Neuronal stem cell (in vitro differentiated cells): ENCODE data around the gene ELMO1.

Source experiments
- DNase-seq: peaks from one replicate; pipeline ENCODE4 v3.0.0-alpha.2; 2013; ENCODE audit warnings: low spot score
- H2AFZ ChIP-seq: one replicate; pipeline ENCODE4 v1.6.1; 2013; ENCODE audit warnings: mild to moderate bottlenecking, low read length, inconsistent platforms
- H2AK5ac ChIP-seq: 2 replicates; pipeline ENCODE4 v1.6.1; 2013; ENCODE audit warnings: low read depth, mild to moderate bottlenecking, inconsistent platforms, low read length, moderate library complexity, mixed read lengths
- H2BK120ac ChIP-seq: 2 replicates; pipeline ENCODE4 v1.6.1; 2013; ENCODE audit warnings: low read depth, mild to moderate bottlenecking, inconsistent platforms, low read length, moderate library complexity, mixed read lengths
- H2BK12ac ChIP-seq: one replicate; pipeline ENCODE4 v1.6.1; 2013; ENCODE audit warnings: low read length, inconsistent platforms
- H2BK15ac ChIP-seq: 2 replicates; pipeline ENCODE4 v1.6.1; 2013; ENCODE audit warnings: mild to moderate bottlenecking, low read length, inconsistent platforms, mixed read lengths
- H2BK5ac ChIP-seq: one replicate; pipeline ENCODE4 v1.6.1; 2013; ENCODE audit warnings: inconsistent platforms, mild to moderate bottlenecking, low read length, moderate library complexity
- H3K14ac ChIP-seq: one replicate; pipeline ENCODE4 v1.6.1; 2013; ENCODE audit warnings: low read length, inconsistent platforms
- H3K18ac ChIP-seq: 2 replicates; pipeline ENCODE4 v1.6.1; 2013; ENCODE audit warnings: low read length, inconsistent platforms
- H3K23ac ChIP-seq: 2 replicates; pipeline ENCODE4 v1.6.1; 2013; ENCODE audit warnings: low read depth, mild to moderate bottlenecking, mixed read lengths, low read length, inconsistent platforms; ENCODE audit not compliant: poor library complexity
- H3K27ac ChIP-seq: replicated peaks from 3 replicates; pipeline ENCODE4 v1.5.1; 2013; ENCODE audit warnings: low read length, inconsistent platforms
- H3K27me3 ChIP-seq, 3 experiments: 2 replicates each; pipeline ENCODE4 v1.6.1; 2013; ENCODE audit warnings: low read length in 3 of 3, mild to moderate bottlenecking in 2 of 3, inconsistent platforms in 1 of 3, low read depth in 1 of 3, mixed read lengths in 1 of 3, moderate library complexity in 1 of 3; ENCODE audit not compliant: control insufficient read depth in 3 of 3, insufficient read depth in 3 of 3
- H3K36me3 ChIP-seq, 2 donors: replicated peaks in 1 of 2; 2 replicates each; pipeline ENCODE4 v1.6.1; 2013; ENCODE audit warnings: low read length in 2 of 2; ENCODE audit not compliant: control insufficient read depth in 2 of 2, insufficient read depth in 2 of 2
- H3K4ac ChIP-seq: 2 replicates; pipeline ENCODE4 v1.6.1; 2013; ENCODE audit warnings: inconsistent platforms, mild to moderate bottlenecking, low read length, moderate library complexity
- H3K4me1 ChIP-seq, 2 donors: 1 replicate in 1 of 2; 2 replicates in 1 of 2; pipeline ENCODE4 v1.6.1; 2013; ENCODE audit warnings: low read length in 2 of 2, low read depth in 1 of 2; ENCODE audit not compliant: control insufficient read depth in 2 of 2, insufficient read depth in 1 of 2
- H3K4me2 ChIP-seq: one replicate; pipeline ENCODE4 v1.6.1; 2013; ENCODE audit warnings: mild to moderate bottlenecking, low read length, inconsistent platforms; ENCODE audit not compliant: insufficient read depth, poor library complexity, severe bottlenecking
- H3K4me3 ChIP-seq, 2 donors: 2 replicates each; pipeline ENCODE4 v1.5.1; 2013; ENCODE audit warnings: low read length in 2 of 2, mild to moderate bottlenecking in 2 of 2, inconsistent platforms in 1 of 2, moderate library complexity in 1 of 2
- H3K79me1 ChIP-seq: one replicate; pipeline ENCODE4 v1.6.1; 2013; ENCODE audit warnings: low read depth, mild to moderate bottlenecking, inconsistent platforms, low read length, moderate library complexity
- H3K9ac ChIP-seq: one replicate; pipeline ENCODE4 v1.6.1; 2013; ENCODE audit warnings: mild to moderate bottlenecking, low read depth, low read length, inconsistent platforms; ENCODE audit not compliant: poor library complexity
- H3K9me3 ChIP-seq, 2 donors: replicated peaks in 1 of 2; 2 replicates each; pipeline versions ENCODE3 to v1.6.1; 2013; ENCODE audit warnings: low read length in 2 of 2, mild to moderate bottlenecking in 2 of 2, inconsistent platforms in 1 of 2, low read depth in 1 of 2, mixed read lengths in 1 of 2, moderate library complexity in 1 of 2; ENCODE audit not compliant: control insufficient read depth in 2 of 2, insufficient read depth in 1 of 2
- H4K8ac ChIP-seq: one replicate; pipeline ENCODE4 v1.6.1; 2013; ENCODE audit warnings: low read depth, mild to moderate bottlenecking, inconsistent platforms, low read length, moderate library complexity
- H4K91ac ChIP-seq: one replicate; pipeline ENCODE4 v1.6.1; 2013; ENCODE audit warnings: low read length, low read depth, mild to moderate bottlenecking, inconsistent platforms; ENCODE audit not compliant: poor library complexity
- WGBS, 2 donors: extraction: QIAGEN DNeasy Blood & Tissue Kit; methylation state at CpG; one replicate each; pipeline ENCODE4 v1.1.7; 2013; ENCODE audit warnings: missing lambda C conversion rate in 2 of 2, mixed read lengths in 1 of 2; ENCODE audit not compliant: insufficient read length in 2 of 2, insufficient replicate concordance in 1 of 2; ENCODE audit errors: extremely low coverage in 2 of 2; 5-methylcytosine and 5-hydroxymethylcytosine counted together

Gene ELMO1

GRCh38 chr7:36863901-36864701 lies 584.6 kb downstream of the ELMO1 start:
- peaks cover 0 to 2% of the 10 kb centered on the region in 2 donors for H3K4me1 ChIP-seq
- no peak overlapping the region for H2AK5ac ChIP-seq
- H3K4me3 ChIP-seq: no peak overlapping the region
- H3K23ac ChIP-seq: no peak overlapping the region
- H2BK5ac ChIP-seq: no peak overlapping the region
- no peak overlapping the region for H4K91ac ChIP-seq
- H3K18ac ChIP-seq: no peak overlapping the region
- H3K4ac ChIP-seq: no peak overlapping the region
- H3K27ac ChIP-seq: no peak overlapping the region
- no CpG with 5 or more reads among the region's 10 CpGs for WGBS, 2 donors
- peaks cover 0 to 3% of the 10 kb centered on the region in 2 donors for H3K36me3 ChIP-seq
- H3K27me3 ChIP-seq: no peaks in the 10 kb centered on the region
- no peak for DNase-seq
- H2BK120ac ChIP-seq: no peak overlapping the region
- H2AFZ ChIP-seq: no peak overlapping the region
- H3K79me1 ChIP-seq: no peaks in the 10 kb centered on the region
- H2BK15ac ChIP-seq: no peak overlapping the region
- H3K4me2 ChIP-seq: no peak overlapping the region
- no peak overlapping the region for H3K14ac ChIP-seq
- no peak overlapping the region for H2BK12ac ChIP-seq
- H3K9ac ChIP-seq: no peak overlapping the region
- no peak overlapping the region for H4K8ac ChIP-seq
- no peaks in the 10 kb centered on the region for H3K9me3 ChIP-seq

GRCh38 chr7:36862771-36863261 lies 585.8 kb downstream of the ELMO1 start:
- H3K23ac ChIP-seq: no peak overlapping the region
- H3K9ac ChIP-seq: no peak overlapping the region
- no peak overlapping the region for H2BK5ac ChIP-seq
- no peaks in the 10 kb centered on the region for H3K36me3 ChIP-seq
- no peak overlapping the region for H4K8ac ChIP-seq
- no peak overlapping the region for H4K91ac ChIP-seq
- no peak overlapping the region for H3K18ac ChIP-seq
- no peak overlapping the region for H3K4me3 ChIP-seq
- no peak overlapping the region for H3K4ac ChIP-seq
- H3K4me1 ChIP-seq: peaks cover 0 to 2% of the 10 kb centered on the region in 2 donors
- no peaks in the 10 kb centered on the region for H3K9me3 ChIP-seq
- no peak overlapping the region for H2AFZ ChIP-seq
- WGBS, 2 donors: no CpG with 5 or more reads among the region's 4 CpGs
- H2BK12ac ChIP-seq: no peak overlapping the region
- H2BK15ac ChIP-seq: no peak overlapping the region
- H3K27me3 ChIP-seq: no peaks in the 10 kb centered on the region
- no peak for DNase-seq
- no peak overlapping the region for H3K4me2 ChIP-seq
- no peaks in the 10 kb centered on the region for H3K79me1 ChIP-seq
- no peak overlapping the region for H2BK120ac ChIP-seq
- no peak overlapping the region for H2AK5ac ChIP-seq
- no peak overlapping the region for H3K14ac ChIP-seq
- H3K27ac ChIP-seq: no peak overlapping the region

GRCh38 chr7:36861656-36862055 lies 587.0 kb downstream of the ELMO1 start:
- Histone ChIP-seq H3K36me3 (no peaks in the 10 kb centered on the region), H3K27ac (no peak overlapping the region), H4K91ac (no peak overlapping the region), H3K4me2 (no peak overlapping the region), H3K23ac (no peak overlapping the region), H3K9me3 (no peaks in the 10 kb centered on the region), H2BK15ac (no peak overlapping the region), H2AFZ (no peak overlapping the region), H2BK5ac (no peak overlapping the region), H3K79me1 (no peaks in the 10 kb centered on the region), H4K8ac (no peak overlapping the region), H2BK12ac (no peak overlapping the region), H3K9ac (no peak overlapping the region), H3K27me3 (no peaks in the 10 kb centered on the region), H3K4me3 (no peak overlapping the region), H2BK120ac (no peak overlapping the region), H3K4me1 (peaks cover 0 to 2% of the 10 kb centered on the region in 2 donors), H2AK5ac (no peak overlapping the region), H3K4ac (no peak overlapping the region), H3K18ac (no peak overlapping the region), H3K14ac (no peak overlapping the region)
- WGBS, 2 donors: no CpG with 5 or more reads among the region's 11 CpGs
- DNase-seq: no peak

GRCh38 chr7:36860681-36861080 lies 588.0 kb downstream of the ELMO1 start:
- Histone ChIP-seq H3K4me3 (no peak overlapping the region), H3K18ac (no peak overlapping the region), H3K79me1 (no peaks in the 10 kb centered on the region), H4K8ac (no peak overlapping the region), H3K4me1 (peaks cover 0 to 2% of the 10 kb centered on the region in 2 donors), H2BK5ac (no peak overlapping the region), H3K27me3 (no peaks in the 10 kb centered on the region), H3K4ac (no peak overlapping the region), H2BK15ac (no peak overlapping the region), H2BK120ac (no peak overlapping the region), H3K14ac (no peak overlapping the region), H4K91ac (no peak overlapping the region), H2AK5ac (no peak overlapping the region), H3K23ac (no peak overlapping the region), H3K36me3 (no peaks in the 10 kb centered on the region), H3K27ac (no peak overlapping the region), H2AFZ (no peak overlapping the region), H3K4me2 (no peak overlapping the region), H2BK12ac (no peak overlapping the region), H3K9ac (no peak overlapping the region), H3K9me3 (no peaks in the 10 kb centered on the region)
- DNase-seq: no peak
- WGBS, 2 donors: no CpG with 5 or more reads among the region's 2 CpGs
